Measurements from ENCODE around the gene RC3H1.
"Not testable (repeated sequence)": the region's sequence is repeated elsewhere in the genome, so short reads cannot be mapped to it uniquely, and the experiment has no call there.

RC3H1 gene

DNA sequence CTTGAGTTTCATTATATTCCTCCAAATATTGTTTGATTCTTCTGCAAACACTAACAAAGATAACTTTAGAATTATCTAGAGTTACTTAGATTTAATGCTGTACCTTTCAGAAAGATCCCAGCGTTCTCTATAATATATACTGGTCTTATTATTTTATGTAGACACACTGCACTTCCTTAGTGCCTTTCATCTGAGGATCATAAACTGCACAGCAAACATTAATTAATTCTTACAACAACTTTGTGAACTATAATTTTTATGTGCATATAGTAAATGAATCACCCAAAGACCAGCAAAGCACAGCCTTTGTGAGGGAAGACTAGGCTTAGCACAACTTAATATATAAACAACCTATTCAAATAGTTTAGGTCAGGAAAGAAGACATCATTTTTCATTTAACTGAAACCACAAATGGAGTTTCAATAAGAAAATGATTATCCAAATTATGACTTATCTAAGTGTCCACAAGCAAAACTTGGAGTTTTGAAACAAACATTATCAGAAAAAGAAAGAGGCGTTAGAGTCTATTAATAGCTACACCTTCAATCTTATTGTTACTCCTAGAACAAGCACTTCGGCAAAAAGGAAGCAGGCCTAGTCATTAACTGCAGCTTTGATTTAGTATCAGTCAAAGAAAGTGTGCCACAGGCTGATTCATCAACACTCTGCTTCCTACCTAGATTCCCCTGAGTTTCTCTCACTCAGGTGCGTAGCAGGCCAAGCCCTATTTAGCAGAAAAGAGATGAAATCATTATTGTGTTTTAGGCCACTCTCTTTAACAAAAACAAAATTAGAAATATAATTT, 22.5 kb upstream of the RC3H1 start:
- no peaks in the 10 kb centered on the region for H3K27me3 ChIP-seq (ENCODE audit: insufficient read depth, poor library complexity, severe bottlenecking)
- H3K4me3 ChIP-seq (replicated peaks; ENCODE audit: insufficient read depth, low read length) = no peak overlapping the region
- TF ChIP-seq, protein P1, sequence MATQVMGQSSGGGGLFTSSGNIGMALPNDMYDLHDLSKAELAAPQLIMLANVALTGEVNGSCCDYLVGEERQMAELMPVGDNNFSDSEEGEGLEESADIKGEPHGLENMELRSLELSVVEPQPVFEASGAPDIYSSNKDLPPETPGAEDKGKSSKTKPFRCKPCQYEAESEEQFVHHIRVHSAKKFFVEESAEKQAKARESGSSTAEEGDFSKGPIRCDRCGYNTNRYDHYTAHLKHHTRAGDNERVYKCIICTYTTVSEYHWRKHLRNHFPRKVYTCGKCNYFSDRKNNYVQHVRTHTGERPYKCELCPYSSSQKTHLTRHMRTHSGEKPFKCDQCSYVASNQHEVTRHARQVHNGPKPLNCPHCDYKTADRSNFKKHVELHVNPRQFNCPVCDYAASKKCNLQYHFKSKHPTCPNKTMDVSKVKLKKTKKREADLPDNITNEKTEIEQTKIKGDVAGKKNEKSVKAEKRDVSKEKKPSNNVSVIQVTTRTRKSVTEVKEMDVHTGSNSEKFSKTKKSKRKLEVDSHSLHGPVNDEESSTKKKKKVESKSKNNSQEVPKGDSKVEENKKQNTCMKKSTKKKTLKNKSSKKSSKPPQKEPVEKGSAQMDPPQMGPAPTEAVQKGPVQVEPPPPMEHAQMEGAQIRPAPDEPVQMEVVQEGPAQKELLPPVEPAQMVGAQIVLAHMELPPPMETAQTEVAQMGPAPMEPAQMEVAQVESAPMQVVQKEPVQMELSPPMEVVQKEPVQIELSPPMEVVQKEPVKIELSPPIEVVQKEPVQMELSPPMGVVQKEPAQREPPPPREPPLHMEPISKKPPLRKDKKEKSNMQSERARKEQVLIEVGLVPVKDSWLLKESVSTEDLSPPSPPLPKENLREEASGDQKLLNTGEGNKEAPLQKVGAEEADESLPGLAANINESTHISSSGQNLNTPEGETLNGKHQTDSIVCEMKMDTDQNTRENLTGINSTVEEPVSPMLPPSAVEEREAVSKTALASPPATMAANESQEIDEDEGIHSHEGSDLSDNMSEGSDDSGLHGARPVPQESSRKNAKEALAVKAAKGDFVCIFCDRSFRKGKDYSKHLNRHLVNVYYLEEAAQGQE (IDR thresholded peaks at IDR 0.05; ENCODE audit: insufficient replicate concordance, low read depth) = no peak
- TF ChIP-seq POLR2AphosphoS5 (IDR thresholded peaks at IDR 0.05; ENCODE audit: low read depth) (no peak), SPI1 (IDR thresholded peaks at IDR 0.05; ENCODE audit: borderline replicate concordance, low read depth) (no peak), GABPA (IDR thresholded peaks at IDR 0.05; ENCODE audit: low read depth) (no peak)
- TF ChIP-seq, protein P2, sequence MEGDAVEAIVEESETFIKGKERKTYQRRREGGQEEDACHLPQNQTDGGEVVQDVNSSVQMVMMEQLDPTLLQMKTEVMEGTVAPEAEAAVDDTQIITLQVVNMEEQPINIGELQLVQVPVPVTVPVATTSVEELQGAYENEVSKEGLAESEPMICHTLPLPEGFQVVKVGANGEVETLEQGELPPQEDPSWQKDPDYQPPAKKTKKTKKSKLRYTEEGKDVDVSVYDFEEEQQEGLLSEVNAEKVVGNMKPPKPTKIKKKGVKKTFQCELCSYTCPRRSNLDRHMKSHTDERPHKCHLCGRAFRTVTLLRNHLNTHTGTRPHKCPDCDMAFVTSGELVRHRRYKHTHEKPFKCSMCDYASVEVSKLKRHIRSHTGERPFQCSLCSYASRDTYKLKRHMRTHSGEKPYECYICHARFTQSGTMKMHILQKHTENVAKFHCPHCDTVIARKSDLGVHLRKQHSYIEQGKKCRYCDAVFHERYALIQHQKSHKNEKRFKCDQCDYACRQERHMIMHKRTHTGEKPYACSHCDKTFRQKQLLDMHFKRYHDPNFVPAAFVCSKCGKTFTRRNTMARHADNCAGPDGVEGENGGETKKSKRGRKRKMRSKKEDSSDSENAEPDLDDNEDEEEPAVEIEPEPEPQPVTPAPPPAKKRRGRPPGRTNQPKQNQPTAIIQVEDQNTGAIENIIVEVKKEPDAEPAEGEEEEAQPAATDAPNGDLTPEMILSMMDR (IDR thresholded peaks at IDR 0.05; ENCODE audit: insufficient read depth, low read length) = no peak
- H3K27ac ChIP-seq (replicated peaks) = no peak overlapping the region
- DNase-seq (ENCODE audit: low read depth in 1 of 2, low spot score in 1 of 2) = no peak

DNA sequence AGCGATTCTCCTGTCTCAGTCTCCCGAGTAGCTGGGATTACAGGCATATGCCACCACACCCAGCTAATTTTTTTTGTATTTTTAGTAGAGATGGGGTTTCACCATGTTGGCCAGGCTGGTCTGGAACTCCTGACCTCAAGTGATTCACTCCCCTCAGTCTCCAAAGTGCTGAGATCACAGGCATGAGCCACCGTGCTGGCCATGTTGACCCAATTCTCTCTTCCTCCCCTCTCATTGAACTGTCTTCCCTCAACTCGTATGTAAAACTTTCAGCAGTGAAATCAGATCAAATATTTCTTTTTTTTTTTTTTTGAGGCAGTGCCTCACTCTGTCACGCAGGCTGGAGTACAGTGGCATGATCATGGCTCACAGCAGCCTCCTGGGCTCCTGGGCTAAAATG, 20.4 kb upstream of the RC3H1 start:
- H3K4me3 ChIP-seq (replicated peaks; ENCODE audit: insufficient read depth, low read length); H3K27ac ChIP-seq (replicated peaks); DNase-seq (ENCODE audit: low read depth in 1 of 2, low spot score in 1 of 2); H3K27me3 ChIP-seq (ENCODE audit: insufficient read depth, poor library complexity, severe bottlenecking): not testable (repeated sequence)

DNA sequence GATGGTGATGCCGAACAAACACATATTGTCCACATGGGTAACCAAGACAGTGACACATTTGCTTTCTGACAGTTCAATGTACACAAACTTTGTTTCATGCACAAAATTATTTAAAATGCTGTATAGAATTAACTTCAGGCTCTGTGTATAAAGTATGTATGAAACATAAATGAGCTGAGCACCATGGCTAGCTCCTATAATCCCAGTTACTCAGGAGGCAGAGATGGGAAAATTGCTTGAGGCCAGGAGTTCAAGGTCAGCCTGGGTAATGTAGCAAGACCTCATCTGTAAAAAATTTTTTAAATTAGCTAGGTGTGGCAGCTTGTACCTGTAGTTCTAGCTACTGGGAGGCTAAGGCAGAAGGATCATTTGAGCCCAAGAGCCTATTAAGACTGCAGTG, 19.2 kb upstream of the RC3H1 start:
- Histone ChIP-seq H3K4me3 (replicated peaks; ENCODE audit: insufficient read depth, low read length) (no peak overlapping the region), H3K27ac (replicated peaks) (no peak overlapping the region), H3K27me3 (ENCODE audit: insufficient read depth, poor library complexity, severe bottlenecking) (no peaks in the 10 kb centered on the region)
- no peak for TF ChIP-seq GABPA (IDR thresholded peaks at IDR 0.05; ENCODE audit: low read depth)
- TF ChIP-seq, protein P1 (IDR thresholded peaks at IDR 0.05; ENCODE audit: insufficient replicate concordance, low read depth) = peak; percentile 39
- no peak for DNase-seq (ENCODE audit: low read depth in 1 of 2, low spot score in 1 of 2)

DNA sequence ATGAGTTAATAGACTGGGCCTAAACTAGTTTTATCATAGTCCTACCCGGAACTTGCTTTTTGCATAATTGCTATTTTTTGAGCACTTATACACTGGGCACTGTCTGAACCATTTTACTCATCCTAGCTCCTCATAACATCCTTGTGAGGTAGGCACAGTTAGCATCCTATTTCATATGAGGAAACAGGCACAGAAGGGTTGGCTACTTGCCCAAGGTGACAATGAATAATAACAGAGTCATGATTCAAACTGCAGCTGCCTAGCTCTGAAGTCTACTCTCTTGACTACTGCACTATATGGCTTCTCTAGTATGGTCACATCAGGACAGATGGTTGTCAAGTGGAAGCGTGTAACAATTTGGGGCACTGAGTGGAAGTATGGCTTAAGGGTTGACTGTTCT, 18.2 kb upstream of the RC3H1 start:
- no peak for TF ChIP-seq POLR2AphosphoS5 (IDR thresholded peaks at IDR 0.05; ENCODE audit: low read depth)
- TF ChIP-seq, protein P1 (IDR thresholded peaks at IDR 0.05; ENCODE audit: insufficient replicate concordance, low read depth) = no peak
- no peak for TF ChIP-seq GABPA (IDR thresholded peaks at IDR 0.05; ENCODE audit: low read depth)
- TF ChIP-seq SPI1 (IDR thresholded peaks at IDR 0.05; ENCODE audit: borderline replicate concordance, low read depth) = no peak
- TF ChIP-seq, protein P2 (IDR thresholded peaks at IDR 0.05; ENCODE audit: insufficient read depth, low read length) = no peak
- no peak for DNase-seq (ENCODE audit: low read depth in 1 of 2, low spot score in 1 of 2)
- Histone ChIP-seq H3K27ac (replicated peaks) (no peak overlapping the region), H3K4me3 (replicated peaks; ENCODE audit: insufficient read depth, low read length) (no peak overlapping the region), H3K27me3 (ENCODE audit: insufficient read depth, poor library complexity, severe bottlenecking) (no peaks in the 10 kb centered on the region)
